OCI-LY3 (cell line): ENCODE results near the gene ALDH1A1.

Experiments
- CTCF ChIP-seq: fragments of 200-600, 300-600 bp; sonication (generic); IDR thresholded peaks from 2 replicates; pipeline ENCODE4 v1.5.1; 2014; ENCODE audit warnings: antibody characterized with exemption, low read length, low read depth
- EZH2phosphoT487 ChIP-seq: fragments of 200-600 bp; shearing (Covaris generic); IDR thresholded peaks from 2 replicates; pipeline ENCODE4 v1.6.1; 2018; ENCODE audit warnings: antibody characterized with exemption, mixed run types, low read depth

DNA sequence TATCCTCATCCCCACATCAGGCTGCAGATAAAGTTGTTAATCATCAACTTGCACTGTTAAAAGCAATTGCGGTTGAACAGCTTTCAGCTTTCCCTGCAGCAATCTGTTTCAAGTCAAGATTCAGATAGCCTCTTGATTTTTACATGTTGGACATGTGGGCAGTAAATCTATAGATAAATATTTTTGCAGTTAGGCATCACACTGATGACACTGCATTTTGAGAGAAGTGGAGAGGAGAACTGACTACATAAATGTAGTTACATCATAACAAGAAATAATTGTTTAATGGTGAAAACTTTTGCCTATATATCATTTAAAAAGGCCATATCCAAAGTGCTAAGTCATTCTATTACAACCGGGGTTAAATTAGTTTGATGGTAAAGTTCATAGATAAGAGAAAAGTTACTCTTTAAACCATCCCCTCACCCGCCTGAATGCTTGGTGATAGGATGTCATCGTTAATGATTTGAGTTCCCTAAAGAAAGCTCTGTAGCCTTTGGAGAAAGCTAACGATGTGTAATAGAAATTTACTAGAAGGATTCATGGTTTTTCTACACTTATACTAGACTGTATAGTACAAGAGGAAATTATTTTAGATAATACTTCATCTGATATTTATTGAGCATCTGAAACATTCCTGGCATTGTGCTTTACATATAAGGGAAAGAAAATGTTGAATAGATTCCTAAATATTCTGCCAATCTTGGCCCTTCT is 30.8 kb upstream of the ALDH1A1 start:
- TF ChIP-seq EZH2phosphoT487 (no peak), CTCF (no peak)
